Measurements from ENCODE around the gene SEMA4A.
A peak's percentile ranks its signal among the peaks of the same experiment; 100 is the strongest.

Gene SEMA4A

GRCh38 chr1:156145650-156146019 lies 7.8 kb upstream of the SEMA4A start:
- H3K27ac ChIP-seq, result no peak overlapping the region
- TF ChIP-seq ZFX (IDR thresholded peaks at IDR 0.05) (no peak), CTCF (conservative IDR thresholded peaks at IDR 0.05) (no peak)

- TF ChIP-seq CTCF (conservative IDR thresholded peaks at IDR 0.05) (peak; percentile 89), ZFX (IDR thresholded peaks at IDR 0.05) (no peak)
- H3K27ac ChIP-seq, result no peak overlapping the region
Measured at GRCh38 chr1:156146020-156146768, 7.2 kb upstream of the SEMA4A start.

- H3K27ac ChIP-seq, result no peak overlapping the region
- no peak for TF ChIP-seq CTCF (conservative IDR thresholded peaks at IDR 0.05)
- no peak for TF ChIP-seq ZFX (IDR thresholded peaks at IDR 0.05)
Measured at GRCh38 chr1:156146769-156147405, 6.5 kb upstream of the SEMA4A start.

GRCh38 chr1:156148216-156148615 lies 5.2 kb upstream of the SEMA4A start:
- no peak for TF ChIP-seq ZFX (IDR thresholded peaks at IDR 0.05)
- no peak for TF ChIP-seq CTCF (conservative IDR thresholded peaks at IDR 0.05)
- H3K27ac ChIP-seq, result no peak overlapping the region

GRCh38 chr1:156149374-156150332 lies 3.7 kb upstream of the SEMA4A start:
- TF ChIP-seq ZFX (IDR thresholded peaks at IDR 0.05) (no peak), CTCF (conservative IDR thresholded peaks at IDR 0.05) (no peak)
- no peak overlapping the region for H3K27ac ChIP-seq

- TF ChIP-seq CTCF (conservative IDR thresholded peaks at IDR 0.05) (no peak), ZFX (IDR thresholded peaks at IDR 0.05) (no peak)
- H3K27ac ChIP-seq, result no peak overlapping the region
Measured at GRCh38 chr1:156150333-156151011, 2.9 kb upstream of the SEMA4A start.

All from C4-2B (cell line).